ENCODE measurements around the gene NF1.

Gene NF1

DNA sequence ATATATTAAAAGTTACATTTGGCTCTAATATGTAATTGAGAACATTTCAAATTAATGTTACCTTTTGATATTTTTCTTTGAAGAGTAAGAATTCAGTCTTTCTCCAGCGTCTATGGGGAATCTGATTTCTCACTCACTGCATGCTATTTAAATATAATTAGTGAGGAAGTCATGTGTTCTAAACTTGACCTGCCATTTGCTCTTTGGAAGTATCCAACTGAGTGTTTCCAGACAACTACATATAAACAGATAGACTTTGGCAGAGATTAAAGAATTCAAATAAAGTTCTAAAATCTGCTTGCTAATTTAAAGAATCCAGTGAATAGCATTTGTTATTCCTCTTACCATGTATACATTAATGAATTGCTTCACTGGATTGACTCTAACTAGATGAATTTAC lies 178.7 kb downstream of the NF1 start:
- POLR2A ChIA-PET (ENCODE audit: low non-redundant PET), result no interaction called here
- TF ChIP-seq, protein P1, sequence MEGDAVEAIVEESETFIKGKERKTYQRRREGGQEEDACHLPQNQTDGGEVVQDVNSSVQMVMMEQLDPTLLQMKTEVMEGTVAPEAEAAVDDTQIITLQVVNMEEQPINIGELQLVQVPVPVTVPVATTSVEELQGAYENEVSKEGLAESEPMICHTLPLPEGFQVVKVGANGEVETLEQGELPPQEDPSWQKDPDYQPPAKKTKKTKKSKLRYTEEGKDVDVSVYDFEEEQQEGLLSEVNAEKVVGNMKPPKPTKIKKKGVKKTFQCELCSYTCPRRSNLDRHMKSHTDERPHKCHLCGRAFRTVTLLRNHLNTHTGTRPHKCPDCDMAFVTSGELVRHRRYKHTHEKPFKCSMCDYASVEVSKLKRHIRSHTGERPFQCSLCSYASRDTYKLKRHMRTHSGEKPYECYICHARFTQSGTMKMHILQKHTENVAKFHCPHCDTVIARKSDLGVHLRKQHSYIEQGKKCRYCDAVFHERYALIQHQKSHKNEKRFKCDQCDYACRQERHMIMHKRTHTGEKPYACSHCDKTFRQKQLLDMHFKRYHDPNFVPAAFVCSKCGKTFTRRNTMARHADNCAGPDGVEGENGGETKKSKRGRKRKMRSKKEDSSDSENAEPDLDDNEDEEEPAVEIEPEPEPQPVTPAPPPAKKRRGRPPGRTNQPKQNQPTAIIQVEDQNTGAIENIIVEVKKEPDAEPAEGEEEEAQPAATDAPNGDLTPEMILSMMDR (conservative IDR thresholded peaks at IDR 0.05; ENCODE audit: low read depth), result no peak
- CTCF ChIA-PET, result no interaction called here
- no peak for DNase-seq (ENCODE audit: low spot score)
- no peak overlapping the region for H3K27ac ChIP-seq

GRCh38 chr17:31274252-31274651 lies 179.5 kb downstream of the NF1 start:
- ChIA-PET POLR2A (ENCODE audit: low non-redundant PET) (no interaction called here), CTCF (no interaction called here)
- TF ChIP-seq, protein P1 (conservative IDR thresholded peaks at IDR 0.05; ENCODE audit: low read depth), result no peak
- no peak overlapping the region for H3K27ac ChIP-seq
- peak; percentile 76 for DNase-seq (ENCODE audit: low spot score)

GRCh38 chr17:31275116-31275515 lies 180.3 kb downstream of the NF1 start:
- POLR2A ChIA-PET (ENCODE audit: low non-redundant PET), result no interaction called here
- H3K27ac ChIP-seq, result no peak overlapping the region
- no peak for DNase-seq (ENCODE audit: low spot score)
- CTCF ChIA-PET, result no interaction called here
- TF ChIP-seq, protein P1 (conservative IDR thresholded peaks at IDR 0.05; ENCODE audit: low read depth), result no peak

DNA sequence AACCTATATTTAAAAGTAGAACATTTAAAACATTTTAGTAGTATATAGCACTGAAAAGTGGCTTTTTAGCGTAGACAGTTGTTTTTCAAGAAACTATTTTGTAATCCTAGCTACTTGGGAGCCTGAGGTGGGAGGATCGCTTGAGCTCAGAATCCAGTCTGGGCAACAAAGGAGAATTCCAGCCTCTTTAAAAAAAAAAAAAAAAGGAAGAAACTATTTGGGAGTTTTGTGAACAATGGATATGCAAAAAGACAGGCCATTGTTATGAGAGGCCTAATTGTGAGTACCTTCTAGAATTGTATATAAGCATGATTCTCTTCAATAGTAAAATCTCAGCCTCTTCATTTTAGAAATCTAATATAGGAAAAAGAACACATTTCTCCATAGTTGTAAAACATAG lies 184.6 kb downstream of the NF1 start:
- H3K27ac ChIP-seq, result no peak overlapping the region
- TF ChIP-seq, protein P1 (conservative IDR thresholded peaks at IDR 0.05; ENCODE audit: low read depth), result no peak
- DNase-seq (ENCODE audit: low spot score), result no peak
- ChIA-PET CTCF (interaction anchor here (0.7 kb wide), 1 partner anchor 18 kb away, joined by 3 read pairs; no protein-coding TSS in a partner anchor), POLR2A (ENCODE audit: low non-redundant PET) (no interaction called here)

- ChIA-PET POLR2A (ENCODE audit: low non-redundant PET) (no interaction called here), CTCF (no interaction called here)
- no peak overlapping the region for H3K27ac ChIP-seq
- TF ChIP-seq, protein P1 (conservative IDR thresholded peaks at IDR 0.05; ENCODE audit: low read depth), result no peak
- DNase-seq (ENCODE audit: low spot score), result no peak
Measured at GRCh38 chr17:31281061-31281460, 186.3 kb downstream of the NF1 start.

- ChIA-PET POLR2A (ENCODE audit: low non-redundant PET) (no interaction called here), CTCF (interaction anchor here (1.0 kb wide), 1 partner anchor 32 kb away, joined by 3 read pairs; no protein-coding TSS in a partner anchor)
Measured at GRCh38 chr17:31283841-31284240, 189.1 kb downstream of the NF1 start.

More at GRCh38 chr17:31283841-31284240, 189.1 kb downstream of the NF1 start:
- TF ChIP-seq, protein P1 (conservative IDR thresholded peaks at IDR 0.05; ENCODE audit: low read depth), result no peak
- DNase-seq (ENCODE audit: low spot score), result no peak
- no peak overlapping the region for H3K27ac ChIP-seq

Data from RWPE1 (cell line).